ENCODE data around the gene HPS1.

HPS1 gene

GRCh38 chr10:98418665-98419468 is 27.9 kb downstream of the HPS1 start:
- Histone ChIP-seq H3K4me3 (no peak overlapping the region), H3K27ac (no peak overlapping the region)
- peak; percentile 43 for DNase-seq (ENCODE audit: low spot score)
- TF ChIP-seq, protein P1, sequence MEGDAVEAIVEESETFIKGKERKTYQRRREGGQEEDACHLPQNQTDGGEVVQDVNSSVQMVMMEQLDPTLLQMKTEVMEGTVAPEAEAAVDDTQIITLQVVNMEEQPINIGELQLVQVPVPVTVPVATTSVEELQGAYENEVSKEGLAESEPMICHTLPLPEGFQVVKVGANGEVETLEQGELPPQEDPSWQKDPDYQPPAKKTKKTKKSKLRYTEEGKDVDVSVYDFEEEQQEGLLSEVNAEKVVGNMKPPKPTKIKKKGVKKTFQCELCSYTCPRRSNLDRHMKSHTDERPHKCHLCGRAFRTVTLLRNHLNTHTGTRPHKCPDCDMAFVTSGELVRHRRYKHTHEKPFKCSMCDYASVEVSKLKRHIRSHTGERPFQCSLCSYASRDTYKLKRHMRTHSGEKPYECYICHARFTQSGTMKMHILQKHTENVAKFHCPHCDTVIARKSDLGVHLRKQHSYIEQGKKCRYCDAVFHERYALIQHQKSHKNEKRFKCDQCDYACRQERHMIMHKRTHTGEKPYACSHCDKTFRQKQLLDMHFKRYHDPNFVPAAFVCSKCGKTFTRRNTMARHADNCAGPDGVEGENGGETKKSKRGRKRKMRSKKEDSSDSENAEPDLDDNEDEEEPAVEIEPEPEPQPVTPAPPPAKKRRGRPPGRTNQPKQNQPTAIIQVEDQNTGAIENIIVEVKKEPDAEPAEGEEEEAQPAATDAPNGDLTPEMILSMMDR (IDR thresholded peaks at IDR 0.05): no peak

- TF ChIP-seq, protein P1 (IDR thresholded peaks at IDR 0.05): no peak
- DNase-seq (ENCODE audit: low spot score): peak; percentile 69
- no peak overlapping the region for H3K27ac ChIP-seq
Measured at GRCh38 chr10:98417973-98418664, 28.6 kb downstream of the HPS1 start.

GRCh38 chr10:98417481-98417959 is 29.2 kb downstream of the HPS1 start:
- peak; percentile 70 for DNase-seq (ENCODE audit: low spot score)
- H3K27ac ChIP-seq: no peak overlapping the region
- TF ChIP-seq, protein P1 (IDR thresholded peaks at IDR 0.05): no peak
- no peak overlapping the region for H3K4me3 ChIP-seq

More at GRCh38 chr10:98417973-98418664, 28.6 kb downstream of the HPS1 start:
- H3K4me3 ChIP-seq: no peak overlapping the region

- TF ChIP-seq, protein P1 (IDR thresholded peaks at IDR 0.05): no peak
- H3K27ac ChIP-seq: no peak overlapping the region
- DNase-seq (ENCODE audit: low spot score): peak; percentile 71
Measured at GRCh38 chr10:98416606-98417388, 29.9 kb downstream of the HPS1 start.

DNA sequence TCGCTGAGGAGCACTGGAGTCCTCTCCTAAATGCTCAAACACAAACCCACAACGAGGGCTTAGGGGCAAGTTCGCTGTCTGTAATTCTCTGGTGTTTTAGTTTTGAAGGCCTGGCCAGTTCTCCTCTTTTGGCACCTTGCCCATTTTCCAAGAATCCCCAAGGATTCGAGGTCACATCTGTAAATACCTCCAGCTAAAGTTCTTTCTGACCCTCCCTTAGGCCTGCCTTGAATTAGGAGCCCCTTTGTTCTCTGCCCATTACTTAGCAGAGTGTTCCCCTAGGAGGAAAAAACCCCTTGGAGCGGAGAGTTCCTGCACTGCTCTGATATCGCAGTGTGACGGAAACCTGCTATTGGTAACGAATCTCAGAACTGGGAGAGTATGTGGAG is 31.0 kb downstream of the HPS1 start:
- peak; percentile 69 for DNase-seq (ENCODE audit: low spot score)
- TF ChIP-seq, protein P1 (IDR thresholded peaks at IDR 0.05): no peak
- peak overlapping the region; percentile 7 to 87 for H3K27ac ChIP-seq
- H3K4me3 ChIP-seq: no peak overlapping the region

More at GRCh38 chr10:98416606-98417388, 29.9 kb downstream of the HPS1 start:
- H3K4me3 ChIP-seq: no peak overlapping the region

GRCh38 chr10:98414932-98415730 is 31.6 kb downstream of the HPS1 start, which contains the start of gene PYROXD2:
Gene PYROXD2 (minus strand): TSS chr10:98415182. CDS start chr10:98415135, 47 bp downstream.
- Histone ChIP-seq H3K27ac (peak within 1 kb of the TSS; percentile 60 to 87), H3K4me3 (peak within 1 kb of the TSS; percentile 83)
- TF ChIP-seq, protein P1 (IDR thresholded peaks at IDR 0.05): no peak
- peak; percentile 93 for DNase-seq (ENCODE audit: low spot score)

Measured in coronary artery (tissue), 2 donors.